Measurements from ENCODE around the gene ILDR1.

ILDR1 gene

DNA sequence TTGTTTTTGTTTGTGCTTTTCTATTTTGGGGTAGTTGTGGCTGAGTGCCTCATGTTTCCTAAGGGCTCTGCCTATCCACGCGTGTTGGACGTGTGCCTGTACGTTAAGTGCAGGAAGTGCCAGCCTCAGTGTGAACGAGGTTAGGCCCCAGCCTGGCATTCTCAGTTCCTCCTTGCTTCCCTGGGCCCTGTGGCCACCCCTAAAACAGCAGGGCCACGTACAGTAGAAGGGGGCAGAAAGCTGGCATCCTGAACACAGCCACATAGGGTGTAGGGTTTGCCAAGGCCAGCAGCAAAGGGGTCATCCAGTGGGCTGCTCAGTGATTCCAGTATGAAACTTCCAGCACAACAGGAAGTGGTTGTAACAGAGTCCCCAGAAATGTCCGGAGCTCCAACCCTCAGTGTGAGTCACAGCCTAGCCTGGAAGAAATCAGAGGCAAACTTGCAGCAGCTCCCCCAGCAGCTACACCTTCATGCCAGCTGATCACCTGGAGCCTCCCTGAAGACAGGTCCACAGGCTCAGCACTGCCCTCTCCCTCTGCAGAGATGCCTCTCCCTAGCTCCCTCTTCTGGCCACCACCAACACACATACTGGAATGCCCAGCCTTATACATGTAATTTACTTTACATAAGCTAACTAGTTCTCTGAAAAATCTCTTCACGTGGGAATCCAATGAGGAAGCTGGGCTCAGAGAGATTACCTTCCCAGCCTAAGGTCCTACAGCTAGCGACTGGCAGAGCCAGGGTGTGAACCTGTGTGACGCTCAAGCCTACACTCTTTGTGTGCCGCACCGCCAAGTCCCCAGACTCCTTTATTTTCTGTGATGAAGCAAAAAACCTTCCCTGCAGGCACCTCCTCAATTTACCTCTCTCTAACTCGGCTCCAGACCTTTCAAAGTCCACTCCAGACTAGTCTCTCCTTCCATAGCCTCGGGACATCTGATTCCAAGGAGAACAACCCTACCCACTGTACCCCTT, 26.6 kb downstream of the ILDR1 start:
- in situ Hi-C loops (cut with HindIII; ENCODE audit: low sequenced_read_pairs): no loop called here

DNA sequence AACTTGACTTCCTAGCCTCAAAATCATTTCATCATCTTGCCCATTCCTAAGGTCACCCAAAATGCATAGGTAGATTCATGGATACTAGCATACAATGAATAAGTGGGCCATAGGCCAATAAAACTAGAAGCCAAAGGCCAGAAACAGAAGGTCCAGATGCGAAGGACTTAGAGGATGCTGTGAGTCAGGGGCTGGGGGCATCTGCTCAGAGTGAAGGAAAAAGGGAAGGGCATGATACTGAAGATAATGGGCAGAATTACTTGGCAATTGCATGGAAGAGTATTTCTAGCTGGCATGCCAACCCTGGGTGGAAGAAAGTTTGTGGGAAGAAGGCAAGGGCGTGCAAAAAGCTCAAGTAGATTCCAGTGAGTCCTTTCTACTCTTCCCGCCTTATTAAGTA, 27.5 kb downstream of the ILDR1 start:
- in situ Hi-C loops (cut with HindIII; ENCODE audit: low sequenced_read_pairs): no loop called here

DNA sequence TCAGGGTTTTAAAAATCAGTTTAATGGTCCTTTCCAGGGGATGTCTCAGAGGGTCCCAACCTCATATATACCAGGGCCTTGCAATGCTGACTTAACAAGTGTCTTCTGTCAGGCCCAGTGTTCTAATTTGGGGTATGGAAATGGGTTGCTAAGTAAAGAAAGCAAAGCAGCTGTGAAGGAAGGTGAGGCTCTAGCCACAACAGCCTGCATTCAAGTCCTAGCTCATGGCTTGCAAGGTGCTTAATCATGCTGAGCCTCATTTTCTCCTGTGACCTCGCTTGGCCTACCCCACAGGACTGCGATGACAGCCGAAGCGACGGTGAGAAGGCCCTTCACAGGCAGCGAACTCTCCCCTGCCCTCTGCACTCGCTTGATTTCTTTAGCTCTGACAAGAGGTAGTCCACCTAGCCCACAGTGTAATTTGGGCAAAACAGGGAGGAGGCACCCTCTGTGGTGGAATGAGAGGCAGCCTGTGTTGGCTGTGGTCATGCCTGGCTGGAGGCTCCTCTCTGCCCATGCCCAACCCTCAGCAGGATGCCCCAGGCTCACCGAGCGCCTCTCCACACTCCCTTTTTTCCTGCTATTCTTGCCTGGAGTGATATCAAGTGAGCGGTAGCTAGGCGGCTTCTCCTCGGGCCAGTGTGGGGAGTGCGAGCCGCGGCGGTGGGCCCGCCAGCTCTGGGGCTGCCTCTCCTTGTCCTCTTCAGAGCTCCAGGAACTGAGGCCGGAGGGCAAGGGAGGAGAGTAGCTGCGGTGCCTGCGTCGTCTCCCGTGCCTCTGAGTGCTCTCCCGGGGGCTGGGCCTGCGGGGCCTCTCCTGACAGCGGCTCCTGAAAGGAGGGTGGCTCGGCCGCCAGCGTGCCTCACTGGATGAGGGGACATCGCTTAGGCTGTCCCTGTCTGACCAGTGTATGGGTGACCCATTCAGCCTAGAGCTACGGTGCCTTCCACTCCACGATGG, 29.2 kb downstream of the ILDR1 start:
- in situ Hi-C loops (cut with HindIII; ENCODE audit: low sequenced_read_pairs): no loop called here

DNA sequence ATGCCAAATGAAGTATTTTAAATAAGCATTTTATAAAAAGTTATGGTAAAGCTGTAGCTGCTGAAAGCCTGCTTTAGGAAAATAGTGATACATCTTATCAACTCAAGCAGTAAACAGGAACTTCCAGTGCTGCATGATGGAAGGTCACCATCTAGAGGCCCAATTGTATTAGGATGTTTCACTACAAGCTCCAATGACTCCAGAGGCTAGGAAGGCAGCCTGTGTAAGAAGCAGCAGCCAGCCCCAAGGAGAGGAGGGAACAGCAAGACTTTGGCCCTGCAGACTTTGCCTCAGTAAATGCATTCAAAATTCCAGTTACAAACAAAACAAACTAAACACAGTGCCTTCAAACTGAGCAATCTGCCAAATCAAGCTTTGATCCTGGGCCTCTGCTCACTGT, 32.1 kb downstream of the ILDR1 start:
- in situ Hi-C loops (cut with HindIII; ENCODE audit: low sequenced_read_pairs): no loop called here

DNA sequence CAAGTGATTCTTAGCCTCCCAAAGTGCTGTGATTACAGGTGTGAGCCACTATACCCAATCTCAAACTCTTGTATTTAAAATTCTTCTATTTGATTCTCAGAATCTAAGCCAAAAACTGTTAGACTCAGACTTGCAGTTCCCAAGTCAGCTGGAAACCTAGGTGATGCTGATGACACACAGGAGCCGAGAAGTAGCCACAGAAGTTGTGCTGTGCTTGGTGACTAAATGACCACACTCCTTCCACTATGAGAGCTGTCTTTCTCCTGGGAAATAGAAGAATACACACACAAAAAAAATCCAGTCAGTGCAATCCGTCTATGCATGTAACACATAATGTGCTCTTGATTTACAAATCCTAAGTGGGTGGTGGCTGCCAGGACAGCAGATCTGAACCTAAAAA, 33.9 kb downstream of the ILDR1 start:
- in situ Hi-C loops (cut with HindIII; ENCODE audit: low sequenced_read_pairs): no loop called here

DNA sequence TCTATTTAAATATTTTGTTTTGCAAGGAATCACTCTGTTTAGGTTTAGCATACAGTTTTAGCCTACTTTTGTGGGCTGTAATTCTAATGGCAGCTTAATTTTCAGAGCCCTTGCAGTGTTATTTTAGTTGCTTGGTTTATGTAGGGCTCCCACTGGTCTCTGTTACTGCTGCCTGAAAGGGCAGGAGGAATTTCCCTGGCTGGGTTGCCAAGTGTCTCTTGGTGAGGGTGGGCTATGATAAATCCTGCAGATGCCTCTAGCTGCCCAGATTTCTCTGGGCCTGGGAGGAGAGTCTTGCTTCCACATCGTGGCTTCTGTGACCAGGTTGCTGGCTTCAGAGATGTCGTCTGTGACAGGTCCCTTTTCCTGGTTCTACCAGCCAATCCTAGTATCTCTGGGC, 36.2 kb downstream of the ILDR1 start:
- in situ Hi-C loops (cut with HindIII; ENCODE audit: low sequenced_read_pairs): no loop called here

DNA sequence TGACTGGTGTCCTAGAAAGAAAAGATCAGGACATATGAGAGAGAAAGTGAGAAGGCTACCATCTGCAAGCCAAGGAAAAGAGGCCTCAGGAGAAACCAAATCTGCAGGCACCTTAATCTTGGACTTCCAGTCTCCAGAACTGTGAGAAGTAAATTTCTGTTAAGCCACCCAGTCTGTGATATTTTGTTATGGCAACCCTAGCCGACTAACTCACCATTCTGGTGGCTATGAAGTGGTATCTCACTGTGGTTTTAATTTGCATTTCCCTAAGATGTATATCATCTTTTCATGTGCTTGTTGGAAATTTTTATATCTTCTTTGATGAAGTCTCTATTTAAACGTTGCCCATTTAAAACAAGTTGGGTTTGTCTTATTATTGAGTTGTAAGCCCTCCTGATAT, 40.6 kb downstream of the ILDR1 start:
- in situ Hi-C loops (cut with HindIII; ENCODE audit: low sequenced_read_pairs): no loop called here

DNA sequence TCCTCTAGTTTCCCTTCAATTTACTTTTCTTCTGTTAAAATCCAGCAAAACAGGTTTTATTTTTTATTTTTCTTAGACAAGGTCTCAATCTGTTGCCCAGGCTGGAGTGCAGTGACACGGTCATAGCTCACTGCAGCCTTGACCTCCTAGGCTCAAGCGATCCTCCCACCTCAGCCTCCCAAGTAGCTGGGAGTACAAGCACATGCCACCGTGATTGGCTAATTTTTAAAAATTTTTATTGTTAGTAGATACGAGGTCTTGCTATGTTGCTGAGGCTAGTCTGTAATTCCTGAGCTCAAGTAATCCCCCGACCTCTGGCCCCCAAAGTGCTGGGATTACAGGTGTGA, 41.6 kb downstream of the ILDR1 start:
- in situ Hi-C loops (cut with HindIII; ENCODE audit: low sequenced_read_pairs): no loop called here

DNA sequence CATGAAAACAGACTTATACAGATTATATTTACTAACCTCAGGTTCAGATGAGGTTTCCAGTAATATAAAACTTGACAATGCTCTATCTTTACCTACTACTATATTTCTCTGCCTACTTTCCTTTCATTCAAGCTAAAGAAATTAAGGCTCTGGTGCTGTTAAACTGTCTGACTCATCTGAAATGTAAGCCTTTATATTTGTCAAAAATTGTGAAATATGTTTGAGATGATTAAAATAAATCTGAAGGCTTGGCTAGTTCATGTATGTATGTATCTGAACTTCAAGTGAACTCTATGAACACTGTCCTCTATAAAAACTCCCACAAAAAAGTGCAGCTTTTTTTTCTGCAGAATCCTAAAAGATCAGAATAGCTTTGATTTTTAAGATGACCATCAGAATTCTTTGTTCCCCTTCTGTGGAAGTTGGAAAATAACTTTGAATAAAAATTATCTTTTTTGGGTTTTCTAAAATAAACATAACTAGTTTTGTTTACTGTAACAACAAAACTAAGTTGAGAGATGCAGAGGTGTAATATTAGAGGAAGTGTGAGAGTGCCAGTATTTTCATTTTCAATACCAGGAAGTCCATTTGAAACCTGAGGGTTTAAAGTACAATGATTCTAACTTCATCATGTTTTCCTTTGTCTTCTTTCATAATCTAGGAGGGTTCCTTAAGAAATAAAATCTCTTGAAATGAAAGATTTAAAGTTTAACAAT, 42.2 kb downstream of the ILDR1 start:
- in situ Hi-C loops (cut with HindIII; ENCODE audit: low sequenced_read_pairs): no loop called here

DNA sequence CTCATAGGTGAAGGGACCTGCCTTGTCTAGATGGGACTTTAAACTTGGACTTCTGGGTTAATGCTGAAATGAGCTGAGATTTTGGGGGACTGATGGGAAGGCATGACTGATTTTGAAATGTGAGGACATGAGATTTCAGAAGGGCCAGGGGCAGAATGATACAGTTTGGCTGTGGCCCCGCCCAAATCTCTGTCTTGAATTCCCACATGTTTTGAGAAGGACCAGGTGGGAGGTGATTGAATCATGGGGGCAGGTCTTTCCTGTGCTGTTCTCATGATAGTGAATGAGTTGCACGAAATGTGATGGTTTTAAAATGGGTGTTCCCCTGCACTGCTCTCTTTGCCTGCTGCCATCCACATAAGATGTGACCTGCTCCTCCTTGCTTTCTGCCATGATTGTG, 42.8 kb downstream of the ILDR1 start:
- in situ Hi-C loops (cut with HindIII; ENCODE audit: low sequenced_read_pairs): no loop called here

DNA sequence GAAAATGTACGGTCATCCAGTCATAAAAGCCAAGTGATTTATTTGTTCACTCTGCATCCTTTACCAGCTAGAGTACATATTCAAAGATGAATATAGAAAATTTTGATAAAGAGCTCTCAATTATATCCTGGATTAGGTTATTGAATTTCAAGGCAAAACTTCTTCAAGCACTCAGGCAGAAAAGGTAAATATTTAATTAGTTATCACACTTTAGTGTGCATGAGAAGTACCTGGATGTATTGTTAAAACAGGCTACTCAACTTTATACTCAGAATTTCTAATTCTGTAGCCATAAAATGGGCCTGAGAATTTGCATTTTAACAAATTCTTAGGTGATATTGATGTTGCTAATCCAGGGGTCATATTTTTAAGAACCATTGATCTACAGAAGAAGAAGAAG, 45.3 kb downstream of the ILDR1 start:
- in situ Hi-C loops (cut with HindIII; ENCODE audit: low sequenced_read_pairs): no loop called here

DNA sequence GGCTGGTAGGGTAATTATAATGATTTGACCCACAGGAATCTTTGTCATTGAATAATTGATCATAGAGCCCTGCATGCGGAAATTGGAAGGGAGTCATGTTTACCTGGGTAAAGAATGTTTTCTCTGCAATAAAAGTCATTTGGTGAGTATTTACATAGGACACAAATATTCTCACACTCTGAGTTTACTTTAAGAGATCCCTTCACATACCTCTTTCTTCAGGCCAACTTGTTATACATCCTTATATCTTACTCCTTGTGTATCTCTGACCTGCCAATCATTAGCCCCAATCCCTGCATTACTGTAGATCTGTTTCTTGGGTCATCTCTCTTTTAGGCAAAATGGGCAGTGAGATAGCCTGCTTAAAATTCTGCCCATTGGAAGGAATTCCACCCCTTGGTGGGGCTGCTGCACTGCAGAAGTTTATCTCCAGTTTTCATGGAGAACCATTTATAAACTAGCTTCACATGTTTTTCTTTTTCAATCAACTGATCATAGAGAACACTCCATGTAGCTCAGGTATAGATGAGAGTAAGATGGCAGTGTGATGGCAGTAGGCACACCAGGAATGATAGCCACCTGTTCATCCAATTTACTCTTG, 46.2 kb downstream of the ILDR1 start:
- in situ Hi-C loops (cut with HindIII; ENCODE audit: low sequenced_read_pairs): no loop called here

DNA sequence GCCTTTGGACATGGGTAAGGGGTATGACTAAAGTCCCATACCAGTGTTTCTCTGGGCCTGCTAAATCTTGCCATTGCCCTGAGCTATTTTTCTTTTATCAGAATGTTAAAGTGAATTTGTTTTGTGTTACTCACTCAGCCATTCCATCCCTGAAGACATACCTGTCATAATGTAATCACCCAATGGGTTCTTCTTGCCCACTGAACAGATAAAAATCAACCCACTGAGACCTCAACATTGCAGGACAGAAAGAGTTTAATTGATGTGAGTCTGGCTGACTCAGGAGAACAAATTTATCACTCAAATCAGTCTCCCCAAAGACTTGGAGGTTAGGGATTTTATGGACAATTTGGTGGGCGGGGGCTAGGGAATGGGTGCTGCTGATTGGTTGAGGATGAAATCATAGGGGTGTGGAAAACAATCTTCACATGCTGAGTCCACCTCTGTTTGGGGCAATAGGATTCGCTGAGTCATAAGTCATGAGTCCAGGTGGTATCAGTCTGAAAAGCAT, 47.4 kb downstream of the ILDR1 start:
- in situ Hi-C loops (cut with HindIII; ENCODE audit: low sequenced_read_pairs): no loop called here

DNA sequence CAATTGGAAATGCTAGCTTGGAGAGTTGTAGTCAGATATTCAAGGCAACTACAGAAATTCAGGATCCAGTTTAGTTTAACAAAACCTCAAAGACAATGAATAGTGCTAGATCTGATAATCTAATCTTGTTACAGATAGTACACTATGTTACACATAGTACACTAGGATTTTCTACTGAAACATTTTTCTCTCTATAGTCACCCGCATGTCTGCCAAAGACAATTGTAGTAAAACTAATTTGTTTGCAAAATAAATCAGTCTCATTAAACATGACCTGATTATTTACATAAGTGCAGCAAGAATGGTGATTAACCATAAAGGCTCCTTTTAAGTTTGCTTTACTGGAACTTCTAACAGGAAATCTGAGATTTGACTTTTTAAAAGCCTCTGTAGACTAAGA, 52.0 kb downstream of the ILDR1 start:
- in situ Hi-C loops (cut with HindIII; ENCODE audit: low sequenced_read_pairs): no loop called here

DNA sequence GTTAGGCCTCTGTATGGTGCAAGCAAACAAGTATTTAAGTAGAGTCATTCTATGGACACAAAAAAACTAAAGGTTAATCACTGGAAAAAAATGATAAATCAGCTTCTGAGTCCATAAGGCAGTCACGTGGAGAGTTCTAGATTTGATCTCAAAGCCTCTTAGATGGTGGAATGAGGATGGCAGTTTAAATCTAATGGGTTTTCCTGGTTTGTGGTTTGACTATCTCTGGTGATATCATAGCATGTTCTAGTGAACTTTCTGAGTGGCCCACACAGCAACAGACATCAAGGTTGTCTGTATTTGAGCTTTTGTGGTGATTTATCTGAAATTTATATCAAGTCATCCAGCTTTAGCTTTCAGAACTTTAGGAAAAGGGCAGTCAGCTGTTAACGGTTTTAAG, 52.4 kb downstream of the ILDR1 start:
- in situ Hi-C loops (cut with HindIII; ENCODE audit: low sequenced_read_pairs): no loop called here

DNA sequence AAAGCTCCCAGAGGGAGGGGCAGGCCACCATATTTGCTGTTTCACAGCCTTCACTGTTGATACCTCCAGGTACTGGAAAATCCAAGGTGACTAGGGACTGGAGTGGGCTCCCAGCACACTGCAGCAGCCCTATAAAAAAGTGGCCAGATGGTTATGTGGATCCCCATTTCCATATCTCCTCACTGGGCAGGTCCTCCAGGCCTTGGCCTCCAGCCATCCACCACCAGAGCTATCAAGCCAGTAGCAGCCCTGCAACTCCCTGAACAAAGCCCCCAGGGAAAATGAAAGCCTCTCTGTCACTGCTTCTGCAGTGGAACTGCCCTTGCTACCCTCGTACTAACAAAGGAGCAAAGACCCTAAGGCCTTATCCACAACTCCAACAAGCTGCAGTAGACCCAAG, 58.4 kb downstream of the ILDR1 start:
- in situ Hi-C loops (cut with HindIII; ENCODE audit: low sequenced_read_pairs): no loop called here

DNA sequence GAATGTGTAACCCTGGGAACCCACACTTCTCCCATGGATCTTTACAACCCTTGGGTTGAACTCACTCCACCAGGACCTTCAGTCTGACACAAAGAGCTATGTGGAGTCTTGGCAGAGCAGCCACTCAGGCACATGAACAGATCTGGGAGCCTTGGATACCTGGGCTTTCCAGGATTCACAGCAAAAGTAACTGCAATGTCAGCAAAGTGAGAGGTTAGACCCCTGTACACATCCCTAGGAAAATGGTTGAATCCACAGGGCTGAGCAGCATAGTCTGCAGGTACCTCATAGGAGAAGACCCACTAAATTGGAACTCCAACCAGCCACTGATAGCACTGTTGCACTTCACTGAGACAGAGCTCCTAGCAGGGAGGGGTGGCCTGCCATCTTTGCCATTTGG, 59.6 kb downstream of the ILDR1 start:
- in situ Hi-C loops (cut with HindIII; ENCODE audit: low sequenced_read_pairs): no loop called here

DNA sequence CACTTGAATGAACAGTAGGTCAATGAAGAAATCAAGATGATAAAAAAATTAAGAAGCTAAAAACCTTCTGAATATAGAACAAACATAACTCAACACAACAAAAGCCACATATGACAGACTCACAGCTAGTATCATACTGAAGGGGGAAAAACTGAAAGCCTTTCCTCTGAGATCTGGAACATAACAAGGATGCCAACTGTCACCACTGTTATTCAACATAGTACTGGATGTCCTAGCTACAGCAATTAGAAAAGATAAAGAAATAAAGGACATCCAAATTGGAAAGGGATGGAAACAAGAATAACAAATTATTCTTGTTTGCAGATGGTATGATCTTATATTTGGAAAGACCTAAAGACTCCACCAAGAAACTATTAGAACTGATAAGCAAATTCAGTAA, 60.8 kb downstream of the ILDR1 start:
- in situ Hi-C loops (cut with HindIII; ENCODE audit: low sequenced_read_pairs): no loop called here

DNA sequence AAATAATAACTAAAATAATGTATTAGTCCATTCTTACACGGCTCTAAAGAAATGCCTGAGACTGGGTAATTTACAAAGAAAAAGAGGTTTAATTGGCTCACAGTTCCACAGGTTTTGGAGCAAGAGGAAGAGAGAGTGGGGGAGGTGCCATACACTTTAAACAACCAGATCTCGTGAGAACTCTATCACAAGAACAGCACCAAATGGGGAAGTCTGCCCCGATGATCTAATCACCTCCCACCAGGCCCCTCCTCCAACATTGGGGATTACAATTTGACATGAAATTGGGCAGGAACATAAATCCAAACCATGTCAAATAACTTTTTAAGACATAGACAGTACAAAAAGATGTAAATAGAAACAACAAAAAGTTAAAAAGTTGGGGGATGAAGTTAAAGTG, 63.2 kb downstream of the ILDR1 start:
- in situ Hi-C loops (cut with HindIII; ENCODE audit: low sequenced_read_pairs): no loop called here

DNA sequence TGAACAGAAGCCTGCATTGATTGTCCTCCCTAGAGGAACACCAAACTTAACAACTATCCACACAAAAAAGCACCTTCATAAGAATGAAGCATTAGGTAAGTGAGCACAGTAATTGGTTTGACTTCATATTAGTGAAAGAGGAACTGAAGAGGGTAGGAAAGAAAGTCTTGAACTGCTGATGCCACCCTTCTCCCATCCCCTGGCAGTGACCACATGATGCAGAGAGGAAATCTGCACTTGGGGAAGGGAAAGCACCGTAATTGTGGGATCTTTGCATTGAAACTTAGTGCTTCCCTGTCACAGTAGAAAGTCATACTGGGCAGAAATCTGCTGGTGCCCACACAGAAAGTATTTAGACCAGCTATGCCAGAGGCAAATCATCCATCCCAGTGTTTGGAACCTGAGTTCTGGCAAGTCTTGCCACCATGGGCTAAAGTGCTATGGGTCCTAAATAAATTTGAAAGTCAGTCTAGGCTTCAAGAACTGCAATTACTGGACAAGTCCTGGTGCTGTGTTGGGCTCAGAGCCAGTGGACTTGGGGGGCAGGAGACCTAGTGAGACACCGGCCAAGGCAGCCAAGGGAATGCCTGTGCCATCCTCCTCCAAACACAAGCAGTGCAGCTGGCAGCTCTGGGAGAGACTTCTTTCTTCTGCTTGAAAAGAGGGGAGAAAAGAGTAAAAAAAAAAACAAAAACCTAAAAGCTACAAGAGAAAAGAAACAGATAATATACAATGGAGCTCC, 64.2 kb downstream of the ILDR1 start:
- in situ Hi-C loops (cut with HindIII; ENCODE audit: low sequenced_read_pairs): no loop called here

Data from endothelial cell of hepatic sinusoid (primary cell).